Activated naive CD8-positive, alpha-beta T cell treated with anti-CD3 and anti-CD28 coated beads, Interleukin-2, amount 10 ng/mL, durations not matched to agents 7 days and 5 days (primary cell): ENCODE measurements around the gene FOXA2. TPM values are rescaled to one million over a fixed set of nuclear protein-coding genes. Genes with fewer than 3 reads are reported as not detected.

Experiments used
- ATAC-seq: fragments of 150-1000 bp; cut with Tn5 transposase; one replicate; pipeline ENCODE4 v1.10.0; 2021; ENCODE audit warnings: low read depth, moderate library complexity
- POLR2A ChIA-PET: fragments of 350-600 bp; sonication (Branson Sonifier 250); formaldehyde crosslinking; loops from one replicate; lab custom pipeline; 2021; ENCODE audit warnings: antibody characterized with exemption; lab: Charles Lee
- DNase-seq: peaks from one replicate; pipeline ENCODE4 v3.0.0; 2021
- H3K27ac Mint-ChIP-seq: one replicate; pipeline ENCODE4 v1.8.0; 2022; ENCODE audit warnings: mild to moderate bottlenecking, mixed read lengths
- H3K27me3 Mint-ChIP-seq: one replicate; pipeline ENCODE4 v1.8.0; 2022; ENCODE audit warnings: mild to moderate bottlenecking, moderate library complexity, mixed read lengths
- H3K36me3 Mint-ChIP-seq: one replicate; pipeline ENCODE4 v1.8.0; 2021; ENCODE audit warnings: mild to moderate bottlenecking, mixed read lengths
- H3K4me1 Mint-ChIP-seq: one replicate; pipeline ENCODE4 v1.8.0; 2021; ENCODE audit warnings: mixed read lengths
- H3K4me3 Mint-ChIP-seq: one replicate; pipeline ENCODE4 v1.8.0; 2022; ENCODE audit warnings: mild to moderate bottlenecking, moderate library complexity, mixed read lengths
- H3K9me3 Mint-ChIP-seq: one replicate; pipeline ENCODE4 v1.8.0; 2021; ENCODE audit warnings: mixed read lengths
- total RNA-seq, 2 experiments: library from RNA; stranded (reverse); gene quantifications; one replicate each; pipeline ENCODE4 v1.2.3, GENCODE V29; 2021

Gene FOXA2
- total RNA-seq, 2 experiments from 2014 or later: not detected

DNA sequence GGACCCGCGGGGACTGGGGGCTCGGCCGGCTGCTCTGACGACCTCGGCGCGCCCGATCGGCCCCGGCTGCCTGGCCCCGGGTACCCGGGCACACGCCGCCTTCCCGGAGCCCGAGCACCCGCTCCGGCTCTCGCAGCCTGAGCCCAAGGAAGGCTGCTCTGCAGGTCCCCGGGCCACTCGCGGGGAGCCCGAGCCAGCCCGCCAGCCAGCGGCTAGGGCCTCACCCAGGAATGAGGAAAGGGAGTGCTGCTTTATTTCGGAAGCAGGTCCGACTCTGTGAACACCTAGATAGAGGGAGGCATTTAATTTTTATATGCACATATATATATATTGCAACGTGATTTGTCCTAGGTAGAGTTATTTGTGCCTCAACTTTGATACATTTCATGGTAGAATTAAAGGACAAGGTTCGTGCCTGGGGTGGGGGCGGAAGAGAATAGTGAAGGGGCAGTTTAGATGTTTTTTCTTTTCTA, 15.5 kb downstream of the FOXA2 start:
- no peak overlapping the region for H3K27ac Mint-ChIP-seq
- H3K4me3 Mint-ChIP-seq: no peak overlapping the region
- DNase-seq (no peak), ATAC-seq (no peak)
- H3K27me3 Mint-ChIP-seq: peaks cover 70% of the 10 kb centered on the region
- no peaks in the 10 kb centered on the region for H3K9me3 Mint-ChIP-seq
- H3K36me3 Mint-ChIP-seq: no peaks in the 10 kb centered on the region
- no peaks in the 10 kb centered on the region for H3K4me1 Mint-ChIP-seq
- POLR2A ChIA-PET: no interaction called here

GRCh38 chr20:22567944-22568871, 16.2 kb downstream of the FOXA2 start:
- POLR2A ChIA-PET: no interaction called here
- H3K27me3 Mint-ChIP-seq: peaks cover 66% of the 10 kb centered on the region
- H3K4me1 Mint-ChIP-seq: no peaks in the 10 kb centered on the region
- ATAC-seq: no peak
- no peak overlapping the region for H3K27ac Mint-ChIP-seq
- no peak overlapping the region for H3K4me3 Mint-ChIP-seq
- no peaks in the 10 kb centered on the region for H3K9me3 Mint-ChIP-seq
- H3K36me3 Mint-ChIP-seq: no peaks in the 10 kb centered on the region
- DNase-seq: no peak

DNA sequence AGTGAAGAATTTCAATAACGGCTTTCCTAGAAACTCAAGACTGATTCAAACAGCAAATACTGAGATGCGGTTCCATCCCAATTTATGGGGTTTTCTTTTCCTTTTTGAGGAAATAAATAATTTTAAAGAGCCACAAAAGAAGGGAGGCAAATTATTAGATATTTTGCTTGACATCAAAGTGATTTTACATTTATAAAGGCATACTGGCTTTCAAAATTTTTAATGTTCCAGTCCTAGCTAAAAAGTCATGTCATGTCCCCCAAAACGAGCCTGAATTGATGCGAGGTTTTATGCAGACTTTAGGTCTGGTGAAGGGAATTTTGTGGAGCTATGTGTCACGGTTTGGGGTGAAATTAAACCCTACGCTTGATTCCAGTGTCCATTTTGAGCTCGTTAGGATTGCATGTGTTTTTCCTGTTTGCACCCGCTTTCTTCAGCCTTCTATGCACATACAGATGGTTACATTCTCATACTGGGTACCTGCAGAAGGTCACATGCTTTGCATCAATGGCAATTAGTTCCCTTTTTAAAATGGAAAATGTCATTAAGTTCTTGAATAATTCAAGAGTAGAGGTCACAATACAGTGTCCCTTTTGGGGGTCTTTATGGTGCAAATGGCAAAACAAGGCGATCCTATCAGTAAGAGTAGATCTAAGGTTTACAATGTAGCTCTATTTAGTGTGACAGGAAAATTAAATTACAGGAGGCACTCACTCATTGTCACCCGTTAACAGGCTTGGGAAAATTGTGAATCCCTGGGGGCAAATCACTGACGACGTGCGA, 17.3 kb downstream of the FOXA2 start:
- Mint-ChIP-seq H3K4me3 (no peak overlapping the region), H3K4me1 (no peaks in the 10 kb centered on the region), H3K27me3 (peaks cover 74% of the 10 kb centered on the region), H3K27ac (no peak overlapping the region), H3K36me3 (no peaks in the 10 kb centered on the region), H3K9me3 (no peaks in the 10 kb centered on the region)
- DNase-seq (no peak), ATAC-seq (no peak)
- POLR2A ChIA-PET: no interaction called here

- peaks cover 77% of the 10 kb centered on the region for H3K27me3 Mint-ChIP-seq
- ATAC-seq (no peak), DNase-seq (no peak)
- POLR2A ChIA-PET: no interaction called here
- no peak overlapping the region for H3K27ac Mint-ChIP-seq
- no peaks in the 10 kb centered on the region for H3K4me1 Mint-ChIP-seq
- H3K4me3 Mint-ChIP-seq: no peak overlapping the region
- no peaks in the 10 kb centered on the region for H3K36me3 Mint-ChIP-seq
- H3K9me3 Mint-ChIP-seq: no peaks in the 10 kb centered on the region
These were observed 21.1 kb downstream of the FOXA2 start for GRCh38 chr20:22563062-22563965.

DNA sequence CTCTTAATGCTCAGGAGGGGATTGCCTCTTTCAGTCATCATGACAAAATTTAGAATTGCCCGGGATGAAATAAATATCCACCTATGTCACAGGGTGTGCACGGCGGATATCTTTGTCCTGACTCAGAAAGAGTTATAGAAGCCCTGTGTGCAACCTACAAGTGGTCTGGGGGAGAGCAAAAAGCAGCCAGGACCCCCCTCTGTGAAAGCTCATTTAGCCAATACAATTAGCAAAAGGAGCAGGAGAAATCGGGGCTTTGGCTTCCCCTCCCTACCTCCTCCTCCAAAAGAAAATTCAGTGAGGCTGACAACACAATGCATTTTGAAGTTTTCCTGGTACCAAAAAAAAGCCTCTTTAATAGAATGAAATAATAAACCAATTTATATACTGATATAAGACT, 21.8 kb downstream of the FOXA2 start:
- DNase-seq (no peak), ATAC-seq (no peak)
- POLR2A ChIA-PET: no interaction called here
- peaks cover 70% of the 10 kb centered on the region for H3K27me3 Mint-ChIP-seq
- H3K4me3 Mint-ChIP-seq: no peak overlapping the region
- no peaks in the 10 kb centered on the region for H3K4me1 Mint-ChIP-seq
- H3K9me3 Mint-ChIP-seq: no peaks in the 10 kb centered on the region
- no peak overlapping the region for H3K27ac Mint-ChIP-seq
- no peaks in the 10 kb centered on the region for H3K36me3 Mint-ChIP-seq

DNA sequence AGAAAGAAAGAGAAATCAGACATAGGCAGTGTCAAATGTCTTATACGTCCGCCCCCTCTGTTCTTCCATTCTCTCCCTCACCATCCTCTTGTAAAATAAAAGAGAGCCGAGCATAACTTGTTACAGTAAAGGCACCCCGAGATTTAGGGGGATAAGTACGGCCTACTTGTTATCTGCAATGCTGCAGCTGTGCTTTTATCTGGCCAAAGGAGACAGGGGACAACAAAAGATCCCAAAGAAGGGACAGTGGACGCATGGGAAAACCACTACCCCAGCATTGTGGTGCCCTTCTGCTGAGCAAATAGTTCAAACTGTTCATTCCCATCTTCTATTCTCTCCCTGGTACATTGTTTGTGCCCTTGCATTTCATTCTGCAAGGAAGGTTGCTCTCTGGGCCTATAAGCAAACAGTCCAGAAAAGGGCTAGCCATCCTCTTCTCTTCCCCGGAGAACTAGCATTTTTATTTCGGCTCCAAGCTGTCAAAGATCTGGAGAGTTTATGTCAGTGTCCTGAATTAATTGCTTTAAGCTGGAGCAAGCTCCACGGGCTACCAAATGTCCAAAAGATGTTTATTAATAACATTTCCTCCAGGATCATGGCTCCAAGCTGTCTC, 22.3 kb downstream of the FOXA2 start:
- DNase-seq (no peak), ATAC-seq (no peak)
- H3K4me3 Mint-ChIP-seq: no peak overlapping the region
- H3K27me3 Mint-ChIP-seq: peaks cover 66% of the 10 kb centered on the region
- H3K9me3 Mint-ChIP-seq: no peaks in the 10 kb centered on the region
- H3K4me1 Mint-ChIP-seq: no peaks in the 10 kb centered on the region
- no peak overlapping the region for H3K27ac Mint-ChIP-seq
- no peaks in the 10 kb centered on the region for H3K36me3 Mint-ChIP-seq
- POLR2A ChIA-PET: no interaction called here

DNA sequence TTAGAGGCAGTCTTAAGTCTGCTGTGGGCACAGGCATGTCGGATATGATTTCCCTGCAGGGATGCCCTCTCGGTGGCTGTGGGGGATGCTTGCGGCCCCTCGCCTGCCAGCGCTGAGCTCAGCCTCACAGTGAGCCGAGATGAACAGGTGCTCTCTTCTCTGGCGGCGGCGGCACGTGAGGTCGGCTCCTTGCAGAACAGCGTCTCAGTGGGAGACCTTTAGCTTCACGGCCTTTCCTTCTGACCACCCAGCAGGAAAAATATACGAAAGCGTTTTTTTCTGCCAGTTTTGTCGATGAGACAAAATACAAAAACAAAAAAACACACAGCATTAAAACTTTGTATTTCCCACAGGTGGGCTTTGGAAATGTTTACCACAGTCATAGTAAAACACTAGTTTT, 23.6 kb downstream of the FOXA2 start:
- Mint-ChIP-seq H3K27ac (no peak overlapping the region), H3K36me3 (no peaks in the 10 kb centered on the region), H3K9me3 (no peaks in the 10 kb centered on the region), H3K27me3 (peaks cover 54% of the 10 kb centered on the region), H3K4me1 (no peaks in the 10 kb centered on the region), H3K4me3 (no peak overlapping the region)
- POLR2A ChIA-PET: no interaction called here
- no peak for ATAC-seq
- no peak for DNase-seq

GRCh38 chr20:22559711-22560318, 24.6 kb downstream of the FOXA2 start:
- POLR2A ChIA-PET: no interaction called here
- Mint-ChIP-seq H3K36me3 (no peaks in the 10 kb centered on the region), H3K27ac (no peak overlapping the region), H3K4me3 (no peak overlapping the region), H3K4me1 (no peaks in the 10 kb centered on the region), H3K27me3 (peaks cover 50% of the 10 kb centered on the region), H3K9me3 (no peaks in the 10 kb centered on the region)
- ATAC-seq: no peak
- no peak for DNase-seq

- ATAC-seq: no peak
- Mint-ChIP-seq H3K27ac (no peak overlapping the region), H3K4me1 (no peaks in the 10 kb centered on the region), H3K9me3 (peaks cover 1% of the 10 kb centered on the region), H3K36me3 (no peaks in the 10 kb centered on the region), H3K4me3 (no peak overlapping the region), H3K27me3 (peaks cover 41% of the 10 kb centered on the region)
- POLR2A ChIA-PET: no interaction called here
- no peak for DNase-seq
These were observed 26.7 kb downstream of the FOXA2 start for GRCh38 chr20:22557403-22558276.

- POLR2A ChIA-PET: no interaction called here
- no peak overlapping the region for H3K27ac Mint-ChIP-seq
- no peaks in the 10 kb centered on the region for H3K4me1 Mint-ChIP-seq
- no peak for ATAC-seq
- peaks cover 31% of the 10 kb centered on the region for H3K27me3 Mint-ChIP-seq
- peaks cover 1% of the 10 kb centered on the region for H3K9me3 Mint-ChIP-seq
- no peaks in the 10 kb centered on the region for H3K36me3 Mint-ChIP-seq
- no peak overlapping the region for H3K4me3 Mint-ChIP-seq
- no peak for DNase-seq
These were observed 27.8 kb downstream of the FOXA2 start for GRCh38 chr20:22556565-22557056.

GRCh38 chr20:22555791-22556564, 28.4 kb downstream of the FOXA2 start:
- DNase-seq: no peak
- H3K4me1 Mint-ChIP-seq: no peaks in the 10 kb centered on the region
- no peaks in the 10 kb centered on the region for H3K36me3 Mint-ChIP-seq
- POLR2A ChIA-PET: no interaction called here
- H3K27ac Mint-ChIP-seq: no peak overlapping the region
- H3K4me3 Mint-ChIP-seq: no peak overlapping the region
- peaks cover 1% of the 10 kb centered on the region for H3K9me3 Mint-ChIP-seq
- no peak for ATAC-seq
- H3K27me3 Mint-ChIP-seq: peaks cover 26% of the 10 kb centered on the region
